Lung (tissue), 12 donors: Measurements from ENCODE around the gene SRM. TPM values are rescaled to one million over a fixed set of nuclear protein-coding genes. Genes with fewer than 3 reads are reported as not detected.
"Not testable (repeated sequence)": the region's sequence is repeated elsewhere in the genome, so short reads cannot be mapped to it uniquely, and the experiment has no call there.

Experiments used
- ATAC-seq: fragments of 200-7000 bp; cut with Tn5 transposase; one replicate; pipeline ENCODE4 v1.9.1; 2020; ENCODE audit warnings: moderate number of reproducible peaks; ENCODE audit not compliant: insufficient read depth, low FRiP score
- DNase-seq, 3 donors: peaks; one replicate each; pipeline ENCODE4 v3.0.0-alpha.2; 2013 to 2017
- H3K27ac ChIP-seq, 2 donors: one replicate each; pipeline ENCODE4 v1.5.1; 2013; ENCODE audit warnings: mild to moderate bottlenecking in 2 of 2, moderate library complexity in 2 of 2, control low read depth in 1 of 2, inconsistent platforms in 1 of 2, low read depth in 1 of 2, low read length in 1 of 2
- H3K27me3 ChIP-seq, 3 donors: one replicate each; pipeline ENCODE4 v1.5.1; 2013; ENCODE audit warnings: low read length in 2 of 3; ENCODE audit not compliant: control insufficient read depth in 3 of 3, insufficient read depth in 3 of 3
- H3K36me3 ChIP-seq, 4 donors: one replicate each; pipeline ENCODE4 v1.5.1; 2013; ENCODE audit warnings: low read length in 4 of 4, mild to moderate bottlenecking in 1 of 4, moderate library complexity in 1 of 4; ENCODE audit not compliant: control insufficient read depth in 4 of 4, insufficient read depth in 4 of 4
- H3K4me1 ChIP-seq, 5 donors: one replicate each; pipeline ENCODE4 v1.5.1; 2013; ENCODE audit warnings: low read length in 5 of 5, mild to moderate bottlenecking in 2 of 5, moderate library complexity in 1 of 5; ENCODE audit not compliant: control insufficient read depth in 5 of 5, insufficient read depth in 5 of 5
- H3K4me3 ChIP-seq: one replicate; pipeline ENCODE4 v1.5.1; 2013; ENCODE audit warnings: mild to moderate bottlenecking, control low read depth, moderate library complexity
- H3K9ac ChIP-seq, 2 donors: one replicate each; pipeline ENCODE4 v1.5.1; 2013; ENCODE audit warnings: low read length in 2 of 2, control low read depth in 1 of 2; ENCODE audit not compliant: insufficient read depth in 1 of 2
- H3K9me3 ChIP-seq, 4 donors: one replicate each; pipeline ENCODE4 v1.5.1; 2013; ENCODE audit warnings: low read length in 3 of 4, mild to moderate bottlenecking in 1 of 4, moderate library complexity in 1 of 4; ENCODE audit not compliant: control insufficient read depth in 4 of 4, insufficient read depth in 3 of 4
- CTCF ChIP-seq: IDR thresholded peaks from 2 replicates; pipeline ENCODE4 v1.5.1; 2012; ENCODE audit warnings: mild to moderate bottlenecking; ENCODE audit errors: control extremely low read depth, extremely low read depth
- WGBS, 2 donors: extraction: QIAGEN DNeasy Blood & Tissue Kit; methylation state at CpG; one replicate each; pipeline ENCODE4 v1.1.7; 2013; 5-methylcytosine and 5-hydroxymethylcytosine counted together
- polyA plus RNA-seq, 2 donors: library from polyadenylated mRNA; stranded (reverse); fragments of 200-250 nt; gene quantifications; one replicate each; pipeline ENCODE4 v1.2.1, GENCODE V29; 2013
- total RNA-seq, 2 donors: library from RNA; depleted of rRNA in 1 of 2; stranded (reverse); fragments of >200 nt in 1 of 2; gene quantifications; one replicate each; pipeline ENCODE4 v1.2.1, GENCODE V29; 2014 to 2021
- donor health status: control.
- donor health status: control.
- donor health status: Bipolar disorder and iron deficiency.
- donor health status: healthy.
- donor health status: DM: yes; HTN: yes; CAD: no.

SRM gene
- total and polyA plus RNA-seq, 4 donors = 12.3 to 132 (median 115) TPM

- DNase-seq (no peak), ATAC-seq (no peak)
- Histone ChIP-seq H3K9me3 (no peaks in the 10 kb centered on the region), H3K4me1 (no peaks in the 10 kb centered on the region), H3K27me3 (no peaks in the 10 kb centered on the region), H3K9ac (no peak overlapping the region), H3K4me3 (no peak overlapping the region), H3K27ac (no peak overlapping the region), H3K36me3 (peaks cover 34 to 55% (median 47%) of the 10 kb centered on the region in 4 donors)
- WGBS, 2 donors = 96 to 98% methylated on average over 14 of the region's 14 CpGs
- no peak for TF ChIP-seq CTCF
Observed at GRCh38 chr1:11023201-11023600, 36.6 kb downstream of the SRM start.

GRCh38 chr1:11019971-11020370, 39.8 kb downstream of the SRM start:
- no peaks in the 10 kb centered on the region for H3K4me1 ChIP-seq
- no peak for DNase-seq
- H3K9ac ChIP-seq = no peak overlapping the region
- WGBS, 2 donors = 95 to 97% methylated on average over 7 of the region's 7 CpGs
- no peaks in the 10 kb centered on the region for H3K9me3 ChIP-seq
- no peak overlapping the region for H3K4me3 ChIP-seq
- no peak overlapping the region for H3K27ac ChIP-seq
- no peak for ATAC-seq
- no peak for TF ChIP-seq CTCF
- H3K36me3 ChIP-seq = peaks cover 40 to 61% (median 48%) of the 10 kb centered on the region in 4 donors
- H3K27me3 ChIP-seq = no peaks in the 10 kb centered on the region

- H3K9ac ChIP-seq, DNase-seq, H3K9me3 ChIP-seq, H3K27ac ChIP-seq, ATAC-seq, H3K27me3 ChIP-seq, H3K4me3 ChIP-seq, H3K4me1 ChIP-seq: not testable (repeated sequence)
- H3K36me3 ChIP-seq = peaks cover 41 to 58% (median 52%) of the 10 kb centered on the region in 4 donors
- 82 to 86% methylated on average over 8 of the region's 8 CpGs for WGBS, 2 donors
Observed at GRCh38 chr1:11019358-11019757, 40.5 kb downstream of the SRM start.

GRCh38 chr1:11013160-11013531, 46.7 kb downstream of the SRM start:
- peaks cover 16 to 34% (median 27%) of the 10 kb centered on the region in 4 donors for H3K36me3 ChIP-seq
- no peak for DNase-seq
- 3 to 4% methylated on average over 11 of the region's 11 CpGs for WGBS, 2 donors
- H3K4me1 ChIP-seq = peaks cover 0 to 16% (median 5%) of the 10 kb centered on the region in 5 donors
- ATAC-seq = no peak
- no peaks in the 10 kb centered on the region for H3K9me3 ChIP-seq
- TF ChIP-seq CTCF = no peak
- H3K27ac ChIP-seq = peak overlapping the region; percentile 89 to 100
- no peaks in the 10 kb centered on the region for H3K27me3 ChIP-seq
- H3K9ac ChIP-seq = peak overlapping the region; percentile 86 to 92
- peak overlapping the region; percentile 100 for H3K4me3 ChIP-seq
